Jurkat, Clone E6-1 (cell line): Measurements from ENCODE around the gene ELF5. TPM values are rescaled to one million over a fixed set of nuclear protein-coding genes. Genes with fewer than 3 reads are reported as not detected.

Source experiments
- DNase-seq: peaks from one replicate; pipeline ENCODE4 v3.0.0-alpha.2; 2011; ENCODE audit warnings: low read depth, low spot score
- H3K4me3 ChIP-seq: 2 replicates; pipeline ENCODE4 v1.5.1; 2011; ENCODE audit warnings: mild to moderate bottlenecking, low read length, control low read depth, moderate library complexity
- polyA plus RNA-seq: library from polyadenylated mRNA; unstranded; fragments of >200 nt; gene quantifications from one replicate; pipeline ENCODE4 v1.2.1, GENCODE V29; 2012; ENCODE audit warnings: missing spikeins; ENCODE audit not compliant: insufficient read length, insufficient read depth

The ELF5 gene
- polyA plus RNA-seq, result not detected

DNA sequence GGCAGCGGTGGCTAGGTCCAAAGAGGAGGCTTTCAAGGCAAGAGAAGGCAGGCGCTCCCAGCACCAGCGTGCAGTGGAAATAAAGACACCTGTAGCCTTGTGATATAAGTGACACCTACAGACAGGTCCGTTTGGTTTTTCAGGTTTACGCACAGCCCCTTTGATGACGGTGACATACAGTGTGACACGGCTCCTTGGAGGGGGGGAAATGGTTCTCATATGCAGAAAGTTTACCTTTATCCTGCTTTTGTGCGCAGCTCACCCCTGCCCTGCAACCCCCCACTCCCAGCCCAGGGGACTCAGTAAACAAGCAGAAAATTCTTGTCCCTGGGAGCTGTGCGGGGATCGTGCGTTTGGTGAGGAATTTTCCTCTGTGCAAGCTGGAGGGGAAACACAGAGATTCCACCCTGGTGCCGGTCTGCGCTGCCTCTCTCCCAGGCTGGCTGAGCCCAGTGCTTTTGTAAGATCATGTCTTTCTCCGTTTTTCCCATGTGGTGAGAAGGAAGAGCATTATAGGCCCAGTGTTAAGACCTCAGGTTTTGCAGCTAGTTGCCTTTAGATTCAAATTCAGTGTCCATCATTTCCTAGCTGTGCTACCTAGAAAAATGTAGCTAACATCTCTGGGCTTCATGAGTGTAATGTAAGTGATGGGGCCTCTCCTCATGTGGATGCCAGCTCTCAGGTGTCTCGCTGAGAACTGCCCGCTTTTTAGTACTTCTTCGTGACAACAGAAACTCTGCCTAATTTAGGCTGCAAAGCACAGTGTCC lies at the start of gene ELF5:
TSS of gene ELF5 (minus strand) at position 113 of the 768 bp plus-strand sequence. CDS start 8,045 bp downstream, outside the sequence.
- no peak within 1 kb of the TSS for H3K4me3 ChIP-seq
- DNase-seq, result no peak

DNA sequence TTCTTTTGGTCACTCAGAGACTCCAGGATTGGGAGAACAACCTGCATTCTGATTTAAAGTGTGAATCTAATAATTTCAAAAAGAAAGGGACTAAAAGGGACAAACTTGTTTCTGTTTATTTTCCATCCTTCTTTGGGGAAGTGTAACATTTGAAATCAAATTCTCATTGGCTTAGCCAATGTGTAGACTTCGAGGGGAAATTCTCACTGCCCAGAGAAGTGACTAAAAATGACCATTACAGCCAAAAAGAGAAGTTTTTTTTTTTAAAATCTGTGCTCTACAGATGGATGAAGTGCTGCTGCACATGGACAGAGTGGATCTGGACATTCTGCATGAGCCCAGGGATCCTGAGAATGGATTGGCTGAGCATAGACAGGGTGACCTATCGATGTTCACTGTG lies 49.4 kb upstream of the ELF5 start:
- no peak for DNase-seq
- no peak overlapping the region for H3K4me3 ChIP-seq

DNA sequence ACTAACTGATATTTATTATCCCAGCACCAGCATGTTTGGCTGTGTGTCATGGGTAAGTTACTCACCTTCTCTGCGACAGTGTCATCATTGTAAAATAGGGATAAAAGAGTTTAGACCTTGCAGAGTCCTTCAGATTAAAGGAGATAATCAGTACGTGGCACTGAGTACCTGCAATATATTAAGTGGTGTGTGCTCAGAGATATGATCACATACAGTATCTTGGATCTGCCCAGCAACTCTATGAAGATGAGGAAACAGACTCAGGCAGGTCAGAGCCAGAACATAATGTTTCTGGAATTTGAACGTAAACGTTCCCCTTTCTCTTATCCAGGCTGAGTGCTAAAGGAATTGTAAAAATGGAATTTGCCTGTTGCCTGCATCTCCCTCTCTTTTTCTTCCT lies 46.9 kb upstream of the ELF5 start:
- no peak for DNase-seq

DNA sequence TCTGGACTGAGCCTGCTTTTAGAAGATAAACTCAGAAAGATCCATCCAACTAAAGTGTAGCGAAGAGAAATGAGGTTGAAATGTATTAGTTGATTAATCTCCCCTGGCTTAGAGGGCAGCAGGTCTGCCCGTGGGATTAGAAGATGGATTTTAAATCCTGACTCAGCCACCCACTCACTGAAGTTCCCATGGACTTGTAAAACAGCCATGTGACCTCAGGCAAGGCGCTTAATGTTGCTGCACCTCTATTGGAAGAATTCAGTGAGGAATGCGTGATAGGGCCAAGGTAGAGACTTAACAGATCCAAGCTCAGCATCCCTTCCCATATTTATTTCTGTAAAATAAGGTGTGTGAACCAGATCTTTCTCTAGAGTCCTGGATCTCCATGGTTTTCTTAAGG lies 45.1 kb upstream of the ELF5 start:
- no peak overlapping the region for H3K4me3 ChIP-seq
- DNase-seq, result no peak

More for the DNA sequence above, 46.9 kb upstream of the ELF5 start:
- H3K4me3 ChIP-seq, result no peak overlapping the region

DNA sequence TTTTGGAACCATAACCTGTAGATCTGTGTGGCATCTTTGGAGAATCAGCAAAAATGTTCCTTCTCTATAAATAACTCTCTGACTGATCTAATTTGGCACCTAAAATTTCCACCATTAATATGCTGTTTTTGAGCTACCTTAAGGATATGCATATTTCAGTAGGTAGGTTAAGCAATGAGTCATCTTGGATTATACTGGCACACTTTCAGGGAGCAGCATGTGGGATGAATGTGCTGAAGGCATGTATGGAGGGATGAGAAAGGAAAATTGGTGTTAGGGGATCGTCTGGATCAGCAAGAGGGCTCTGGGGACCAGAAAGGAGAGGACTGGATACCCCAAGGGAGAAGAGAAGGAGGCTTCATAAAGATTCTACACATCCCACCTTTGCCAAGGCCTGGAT lies 44.6 kb upstream of the ELF5 start:
- DNase-seq, result no peak
- H3K4me3 ChIP-seq, result no peak overlapping the region

DNA sequence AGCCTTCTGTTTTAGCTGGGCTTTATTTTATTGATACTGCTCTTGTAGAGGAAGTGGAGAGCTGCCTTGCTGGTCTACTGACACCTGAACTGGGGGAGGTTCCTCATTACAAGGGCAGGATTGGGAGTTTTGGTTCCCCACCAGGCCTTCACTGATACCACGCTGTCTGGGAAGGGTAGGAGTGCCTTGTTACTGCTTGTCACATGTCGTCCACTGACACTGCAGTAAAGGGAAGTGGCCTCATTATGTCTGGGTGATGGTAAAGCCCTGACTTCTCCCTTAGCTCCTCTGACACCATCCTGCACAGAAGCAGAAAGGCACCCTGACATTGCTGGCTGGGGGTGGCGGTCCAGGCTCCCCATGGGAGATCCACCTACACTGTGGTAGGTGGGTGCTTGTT lies 38.7 kb upstream of the ELF5 start:
- H3K4me3 ChIP-seq, result no peak overlapping the region

DNA sequence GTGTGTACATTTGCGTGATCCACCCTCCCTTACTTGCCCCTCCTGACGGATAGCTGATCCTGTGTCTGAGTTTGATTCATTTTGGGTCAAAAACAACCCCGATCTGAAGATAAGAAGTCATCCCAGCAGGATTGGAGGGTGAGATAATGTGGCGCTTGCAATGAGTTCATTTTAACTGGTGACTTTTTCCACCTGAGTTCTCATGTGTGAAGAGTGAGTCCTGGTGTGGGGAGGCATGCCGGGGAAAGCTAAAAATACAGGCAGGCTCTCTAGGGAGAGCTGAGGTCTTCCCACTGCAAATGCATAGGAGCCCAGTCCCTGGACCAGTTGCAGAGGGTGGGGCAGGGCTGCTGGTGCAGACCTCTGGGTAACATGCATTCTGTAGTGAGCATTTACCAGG lies 35.7 kb upstream of the ELF5 start:
- no peak for DNase-seq
- no peak overlapping the region for H3K4me3 ChIP-seq

More for the DNA sequence above, 38.7 kb upstream of the ELF5 start:
- no peak for DNase-seq

DNA sequence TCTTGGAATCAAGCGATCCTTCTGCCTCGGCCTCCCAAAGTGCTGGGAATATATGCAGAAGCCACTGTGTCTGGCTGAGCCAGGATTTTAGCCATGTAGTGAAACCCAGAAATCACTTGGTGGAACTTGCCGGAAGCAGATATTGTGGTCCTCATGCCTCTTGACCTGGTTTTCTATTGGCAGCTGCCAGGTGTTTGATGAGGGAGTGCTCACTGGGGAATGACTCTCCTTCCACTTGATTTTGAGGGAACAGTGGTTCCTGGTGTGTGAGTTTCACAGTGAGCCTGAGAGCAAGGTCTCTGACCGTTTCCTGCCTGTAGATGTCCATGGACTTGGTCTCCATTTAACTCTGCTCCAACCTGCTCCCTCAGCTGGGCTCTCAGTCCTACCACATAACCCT lies 34.7 kb upstream of the ELF5 start:
- no peak for DNase-seq
- no peak overlapping the region for H3K4me3 ChIP-seq

DNA sequence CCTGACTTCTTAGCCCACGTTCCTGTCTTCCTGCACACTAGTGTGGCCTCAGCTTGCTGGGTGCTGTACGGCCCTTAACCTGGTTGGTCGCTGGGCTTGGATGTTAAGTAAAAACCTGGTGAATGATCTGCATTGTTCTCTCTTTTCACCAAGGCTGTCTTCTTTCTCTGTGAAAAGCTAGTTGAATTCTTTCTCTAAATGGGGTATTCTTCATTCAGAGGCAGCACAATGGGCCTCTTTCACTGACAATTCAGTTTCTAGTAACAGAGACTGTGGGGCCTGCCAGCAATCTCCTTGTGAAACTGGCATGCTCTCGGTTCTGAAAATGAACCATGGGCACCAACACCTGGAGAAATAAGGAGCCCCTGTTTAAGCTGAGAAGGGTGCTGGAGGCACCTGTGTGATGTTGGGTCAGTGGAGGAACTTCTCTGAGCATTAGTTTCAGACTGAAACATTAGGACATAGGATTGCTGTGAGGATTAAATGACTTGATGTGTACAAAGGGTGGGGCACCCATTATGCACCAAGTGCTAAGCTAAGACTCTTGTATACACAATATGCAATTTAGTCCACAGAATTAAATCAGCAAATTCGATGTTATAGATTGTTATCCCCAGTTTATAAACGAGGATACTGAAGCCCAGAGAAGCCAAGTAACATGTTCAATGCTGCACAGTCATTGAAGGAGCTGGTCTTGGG lies 33.1 kb upstream of the ELF5 start:
- no peak overlapping the region for H3K4me3 ChIP-seq
- no peak for DNase-seq

DNA sequence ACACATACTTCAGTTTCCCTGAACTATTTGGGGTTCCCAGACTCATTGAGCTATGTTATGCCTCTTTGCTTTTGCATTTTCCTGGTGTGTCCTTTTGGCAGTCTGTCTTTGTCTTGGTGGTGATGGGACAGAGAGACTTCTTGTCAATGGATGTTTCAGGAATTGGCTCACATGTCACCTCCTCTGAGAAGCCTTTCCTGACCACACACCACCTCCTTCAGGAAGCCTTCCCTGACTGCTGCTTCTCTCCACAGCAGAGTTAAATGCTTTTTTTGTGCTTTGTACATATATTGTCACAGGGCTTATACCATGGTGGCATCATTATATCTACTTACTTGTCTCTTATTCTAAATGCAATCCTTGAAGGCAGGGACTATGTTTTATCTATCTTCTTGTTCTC lies 28.5 kb upstream of the ELF5 start:
- DNase-seq, result no peak

DNA sequence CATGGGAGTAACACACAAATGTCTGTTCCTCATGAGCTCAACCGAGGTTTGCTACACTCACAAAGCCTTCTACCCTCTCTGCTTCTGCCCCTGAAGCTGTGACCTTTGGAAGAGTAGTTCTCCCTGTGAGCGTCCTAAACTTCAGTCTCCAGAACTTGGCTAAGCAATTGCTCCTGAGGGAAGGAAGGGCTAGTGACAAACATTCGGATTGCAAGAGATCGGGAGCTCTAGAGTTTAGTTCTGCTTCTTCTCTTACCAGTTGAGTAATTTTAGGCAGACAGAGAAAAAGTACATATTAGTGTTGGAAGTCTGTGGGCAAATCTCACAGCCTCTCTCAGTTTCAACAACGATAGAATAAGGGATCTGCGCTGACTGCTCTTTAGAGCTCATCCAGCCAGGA lies 27.3 kb upstream of the ELF5 start:
- DNase-seq, result no peak
- no peak overlapping the region for H3K4me3 ChIP-seq

More for the DNA sequence above, 28.5 kb upstream of the ELF5 start:
- H3K4me3 ChIP-seq, result no peak overlapping the region

DNA sequence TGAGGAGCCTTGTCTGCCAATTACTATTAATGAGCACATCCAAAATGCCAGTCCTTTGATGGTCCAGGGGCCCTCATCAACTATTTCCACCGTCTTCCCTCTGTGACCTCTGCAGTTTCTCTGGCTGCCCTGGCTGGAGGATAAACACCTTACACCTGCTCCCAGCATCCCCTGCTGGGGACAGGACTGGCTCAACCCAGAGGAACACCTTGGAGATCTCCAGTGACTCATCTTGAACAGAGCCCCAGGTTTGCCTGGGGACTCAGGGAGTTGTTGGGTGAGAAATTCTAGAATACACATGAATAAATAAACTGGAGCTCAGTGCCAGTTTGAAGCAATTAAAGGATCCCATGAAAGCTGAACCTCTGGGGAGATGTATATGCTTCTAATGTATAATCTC lies 24.0 kb upstream of the ELF5 start:
- H3K4me3 ChIP-seq, result no peak overlapping the region
- DNase-seq, result no peak

DNA sequence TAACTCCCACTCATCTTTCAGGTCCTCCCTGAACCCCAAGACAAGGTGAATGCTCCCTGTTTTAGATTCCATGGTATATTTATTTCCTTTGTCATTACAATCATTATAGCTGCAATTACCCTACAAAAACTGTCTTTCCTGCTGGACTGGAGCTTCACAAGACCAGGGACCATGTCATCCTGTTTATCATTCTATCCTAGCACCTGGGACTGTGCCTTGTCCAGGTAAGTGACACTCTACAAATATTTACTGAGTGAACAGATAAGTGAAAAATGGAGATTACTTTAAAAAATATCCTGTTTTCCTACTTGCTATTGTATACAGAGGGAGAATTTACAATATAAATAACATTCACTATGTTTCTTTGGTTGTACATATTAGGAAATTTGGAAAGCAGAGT lies 22.5 kb upstream of the ELF5 start:
- DNase-seq, result no peak
- no peak overlapping the region for H3K4me3 ChIP-seq

DNA sequence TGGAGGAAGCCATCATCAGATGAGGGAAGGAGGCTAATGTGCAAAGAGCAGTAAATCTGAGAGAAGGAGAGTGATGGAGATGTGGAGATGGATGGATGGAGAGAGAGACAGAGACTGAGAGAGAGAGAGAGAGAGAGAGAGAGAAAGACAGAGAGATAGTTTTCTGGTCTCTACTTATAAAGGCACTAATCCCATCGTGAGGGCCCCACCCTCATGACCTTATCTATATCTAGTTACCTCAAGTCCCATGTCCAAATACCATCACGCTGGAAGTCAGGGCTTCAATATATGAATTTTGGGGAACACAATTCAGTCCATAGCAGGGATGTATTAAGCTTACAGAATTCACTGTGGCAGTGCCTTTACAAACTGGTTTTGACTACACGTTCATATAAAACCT lies 21.2 kb upstream of the ELF5 start:
- no peak overlapping the region for H3K4me3 ChIP-seq
- DNase-seq, result no peak

DNA sequence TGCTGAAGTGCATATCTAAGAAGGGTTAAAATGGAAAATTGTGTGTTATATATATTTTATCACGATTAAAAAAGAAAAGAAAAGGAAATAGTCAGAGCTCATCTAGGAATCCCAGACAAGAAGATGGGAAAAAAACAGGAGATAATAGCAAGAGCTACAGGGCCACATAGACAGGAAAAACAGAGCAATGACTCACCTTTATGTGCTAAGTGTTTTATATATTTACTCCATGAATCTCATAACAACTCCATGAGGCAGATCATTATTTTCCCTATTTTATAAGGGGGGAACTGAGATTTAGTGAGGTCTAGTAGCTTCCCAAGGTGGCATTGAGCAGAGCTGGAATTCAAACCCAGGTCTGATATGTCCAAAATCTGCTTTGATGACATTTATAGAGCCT lies 18.1 kb upstream of the ELF5 start:
- DNase-seq, result no peak
- H3K4me3 ChIP-seq, result no peak overlapping the region

DNA sequence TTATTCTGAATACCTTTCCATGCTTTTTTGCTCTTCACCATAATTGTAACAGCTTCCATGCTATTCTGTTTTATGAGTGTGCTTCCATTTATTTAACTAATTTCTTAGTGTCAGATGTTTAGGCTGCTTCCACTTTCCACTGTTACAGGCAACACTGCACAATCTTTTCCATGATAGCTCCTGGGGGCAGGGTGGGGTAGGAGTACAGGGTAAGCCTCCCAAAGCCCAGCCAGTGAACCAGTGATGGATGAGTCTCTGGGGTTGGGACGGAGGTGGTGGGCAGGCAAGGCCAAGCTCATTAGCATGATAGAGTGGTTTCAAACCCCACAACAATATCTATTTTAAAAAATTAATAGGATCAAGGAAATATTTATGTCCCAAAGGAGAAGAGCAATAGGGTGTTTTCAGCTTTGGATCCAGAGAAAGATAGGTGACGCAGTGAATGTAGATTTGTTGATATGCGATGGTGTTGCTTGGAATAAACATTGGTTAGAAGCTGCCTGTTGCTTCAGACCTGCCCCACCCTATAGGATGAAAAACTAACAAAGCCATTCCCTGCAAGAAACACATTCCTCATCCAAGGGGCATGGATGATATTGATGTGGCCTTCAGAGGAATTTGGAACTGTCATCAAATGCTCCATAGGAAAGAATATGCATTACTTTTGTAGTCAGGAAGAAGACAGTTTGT lies 17.1 kb upstream of the ELF5 start:
- DNase-seq, result no peak
- H3K4me3 ChIP-seq, result no peak overlapping the region

DNA sequence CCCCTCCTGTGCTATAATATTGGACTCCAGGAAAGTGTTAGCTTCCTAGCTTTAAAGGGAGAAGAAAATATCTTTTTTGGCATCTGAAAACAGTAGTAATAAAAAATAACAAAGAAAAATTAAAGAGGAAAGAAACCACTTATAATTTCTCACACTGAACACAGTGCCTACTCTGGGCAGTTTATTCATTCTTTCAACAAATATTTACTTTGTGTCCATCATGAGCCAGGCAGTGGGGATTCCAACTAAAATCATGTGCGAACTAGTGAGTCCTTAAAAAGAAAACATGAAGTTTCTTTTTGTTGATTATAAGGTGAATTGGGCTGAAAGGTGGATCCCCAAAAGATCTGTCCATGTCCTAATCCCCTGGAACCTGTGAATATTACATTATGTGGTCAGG lies 16.0 kb upstream of the ELF5 start:
- DNase-seq, result no peak
- no peak overlapping the region for H3K4me3 ChIP-seq

DNA sequence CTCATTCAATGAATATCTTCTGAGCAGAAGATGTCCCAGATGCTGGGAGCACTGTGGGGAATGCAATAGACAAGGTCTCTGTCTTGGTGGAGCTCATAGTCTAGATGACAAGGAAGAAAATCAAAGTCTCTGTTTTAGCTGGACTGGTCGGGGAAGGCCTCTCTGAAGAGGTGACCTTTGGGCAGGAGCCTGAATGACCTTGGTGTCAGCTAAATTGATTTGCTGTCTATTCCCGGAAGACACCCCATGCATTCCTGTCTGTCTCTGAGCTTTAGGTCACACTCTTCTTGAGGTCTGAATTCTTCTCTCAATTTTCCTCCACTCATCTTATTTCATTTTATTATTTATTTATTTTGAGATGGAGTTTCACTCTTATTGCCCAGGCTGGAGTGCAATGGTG lies 14.5 kb upstream of the ELF5 start:
- no peak for DNase-seq
- no peak overlapping the region for H3K4me3 ChIP-seq

DNA sequence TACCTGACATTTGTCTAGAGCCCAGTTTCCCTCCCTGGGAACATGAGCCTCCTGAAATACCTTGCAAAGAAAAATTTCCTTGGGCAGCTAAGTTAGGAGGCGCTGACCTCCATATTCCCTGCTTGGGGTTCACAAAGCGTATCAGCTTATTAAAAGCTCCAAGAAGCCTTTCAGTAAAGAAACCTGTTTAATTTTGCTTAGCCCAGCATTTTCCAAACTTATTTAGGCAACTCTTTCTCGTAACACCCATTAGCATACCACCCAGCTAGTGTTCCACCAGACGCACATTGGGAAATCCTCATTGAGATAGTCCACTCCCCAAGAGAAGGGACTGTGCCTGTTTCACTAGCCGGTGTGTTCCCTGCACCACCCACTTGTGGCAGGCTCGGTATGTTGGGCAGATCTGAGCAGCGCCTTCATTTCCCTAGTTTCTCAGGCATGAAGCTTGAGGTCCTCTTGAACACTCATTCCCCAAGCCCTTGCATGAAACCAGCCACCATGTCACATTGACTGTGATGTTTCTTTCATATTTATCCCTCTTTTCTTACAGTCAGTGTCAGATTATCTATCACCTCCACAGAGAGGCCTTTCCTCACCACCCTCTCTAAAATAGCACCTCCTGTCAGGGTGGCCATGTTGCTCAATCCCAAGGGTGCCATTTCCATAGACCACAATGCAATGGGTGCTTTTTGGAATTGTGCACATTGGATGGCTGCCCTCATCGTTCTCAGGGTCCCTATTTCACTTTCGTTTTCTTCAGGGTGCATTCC lies 12.5 kb upstream of the ELF5 start:
- DNase-seq, result no peak
- H3K4me3 ChIP-seq, result no peak overlapping the region
